Fibroblast of mammary gland (primary cell): ENCODE data around the gene SHC2.
"Not testable (repeated sequence)": the region's sequence is repeated elsewhere in the genome, so short reads cannot be mapped to it uniquely, and the experiment has no call there.

Source experiments
- DNase-seq: peaks from one replicate; pipeline ENCODE4 v3.0.0-alpha.2; 2010; ENCODE audit warnings: low read depth
- H3K4me3 ChIP-seq: 2 replicates; pipeline ENCODE4 v1.5.1; 2011; ENCODE audit warnings: low read depth, mild to moderate bottlenecking, low read length, moderate library complexity; ENCODE audit not compliant: control insufficient read depth
- CTCF ChIP-seq: conservative IDR thresholded peaks from 2 replicates; pipeline ENCODE4 v1.5.1; 2011; ENCODE audit warnings: low read depth, low read length, inconsistent platforms; ENCODE audit not compliant: control insufficient read depth, insufficient read depth

Gene SHC2

GRCh38 chr19:457636-458035 lies 3.2 kb downstream of the SHC2 start:
- TF ChIP-seq CTCF: no peak
- no peak for DNase-seq
- no peak overlapping the region for H3K4me3 ChIP-seq

- TF ChIP-seq CTCF: no peak
- DNase-seq: no peak
Measured at GRCh38 chr19:456547-457110, 4.2 kb downstream of the SHC2 start.

GRCh38 chr19:455851-456546 lies 4.8 kb downstream of the SHC2 start:
- DNase-seq: no peak
- no peak for TF ChIP-seq CTCF
- H3K4me3 ChIP-seq: no peak overlapping the region

More at GRCh38 chr19:456547-457110, 4.2 kb downstream of the SHC2 start:
- H3K4me3 ChIP-seq: no peak overlapping the region

GRCh38 chr19:455031-455705 lies 5.7 kb downstream of the SHC2 start:
- no peak for TF ChIP-seq CTCF
- DNase-seq: no peak
- H3K4me3 ChIP-seq: no peak overlapping the region

GRCh38 chr19:453606-454005 lies 7.2 kb downstream of the SHC2 start:
- no peak overlapping the region for H3K4me3 ChIP-seq
- DNase-seq: no peak
- no peak for TF ChIP-seq CTCF

- no peak overlapping the region for H3K4me3 ChIP-seq
- TF ChIP-seq CTCF: no peak
- no peak for DNase-seq
Measured at GRCh38 chr19:452829-453228, 8.0 kb downstream of the SHC2 start.

- not testable (repeated sequence) for DNase-seq, H3K4me3 ChIP-seq
Measured at GRCh38 chr19:450912-451481, 9.8 kb downstream of the SHC2 start.
